NK-92 treated with Interleukin-12 subunit alpha and Interleukin-12 subunit beta, amount 100 ng/mL, for 24 hours (cell line): ENCODE results near the gene ZNF652.
"Not testable (repeated sequence)": the region's sequence is repeated elsewhere in the genome, so short reads cannot be mapped to it uniquely, and the experiment has no call there.

Experiments used
- DNase-seq: peaks from one replicate; lab custom pipeline; 2025; lab: John Stamatoyannopoulos, UW

Gene ZNF652

GRCh38 chr17:49261540-49261939, 100.5 kb downstream of the ZNF652 start:
- not testable (repeated sequence) for DNase-seq

- no peak for DNase-seq
Observed at GRCh38 chr17:49260817-49261291, 101.2 kb downstream of the ZNF652 start.

GRCh38 chr17:49260011-49260816, 101.8 kb downstream of the ZNF652 start:
- no peak for DNase-seq

- no peak for DNase-seq
Observed at GRCh38 chr17:49259663-49260010, 102.4 kb downstream of the ZNF652 start.

DNA sequence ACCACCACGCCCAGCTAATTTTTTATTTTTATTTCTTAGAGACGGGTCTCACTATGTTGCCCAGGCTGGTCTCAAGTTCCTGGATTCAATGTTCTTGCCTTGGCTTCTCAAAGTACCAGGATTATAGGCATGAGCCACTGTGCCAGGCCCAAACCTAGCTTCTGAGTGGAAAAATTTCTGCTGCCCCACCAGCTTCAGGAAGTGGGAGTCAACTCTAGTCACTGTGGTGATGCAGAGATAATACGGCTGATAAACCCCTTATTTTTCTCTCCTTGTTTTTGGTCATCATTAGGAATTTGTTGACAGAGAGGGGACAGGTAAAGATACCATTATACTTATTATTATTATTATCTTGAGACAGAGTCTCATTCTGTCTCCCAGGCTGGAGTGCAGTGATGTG, 103.7 kb downstream of the ZNF652 start:
- no peak for DNase-seq

GRCh38 chr17:49255125-49255524, 106.9 kb downstream of the ZNF652 start:
- DNase-seq = no peak

GRCh38 chr17:49254066-49254465, 108.0 kb downstream of the ZNF652 start:
- DNase-seq = no peak

GRCh38 chr17:49252148-49252695, 109.8 kb downstream of the ZNF652 start:
- DNase-seq = no peak

DNA sequence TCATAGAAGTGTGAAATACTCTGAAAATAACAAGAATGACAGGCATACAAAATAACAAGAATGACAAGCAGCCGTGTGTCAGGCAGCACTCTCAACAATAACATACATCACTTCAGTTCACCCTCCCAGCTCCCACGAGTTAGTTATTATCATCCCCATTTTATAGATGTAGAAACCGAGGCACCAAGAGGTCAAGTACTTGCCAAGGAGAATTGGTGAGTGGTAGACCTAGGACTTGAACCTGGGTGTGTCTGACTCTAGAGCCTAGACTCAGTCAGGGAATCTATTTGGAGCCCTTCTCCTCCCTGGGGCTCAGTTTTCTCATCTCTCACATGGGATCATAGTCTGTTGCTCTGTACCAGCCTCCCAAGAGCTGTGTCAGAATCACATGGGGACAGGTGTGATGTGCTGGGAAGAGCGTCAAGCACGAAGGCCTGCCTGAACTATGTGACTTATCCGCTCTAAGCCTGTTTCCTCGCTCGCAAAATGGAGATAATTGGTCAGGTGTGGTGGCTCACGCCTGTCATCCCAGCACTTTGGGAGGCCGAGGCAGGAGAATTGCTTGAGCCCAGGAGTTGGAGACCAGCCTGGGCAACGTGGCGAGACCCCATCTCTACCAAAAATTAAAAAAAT, 112.0 kb downstream of the ZNF652 start:
- no peak for DNase-seq

DNA sequence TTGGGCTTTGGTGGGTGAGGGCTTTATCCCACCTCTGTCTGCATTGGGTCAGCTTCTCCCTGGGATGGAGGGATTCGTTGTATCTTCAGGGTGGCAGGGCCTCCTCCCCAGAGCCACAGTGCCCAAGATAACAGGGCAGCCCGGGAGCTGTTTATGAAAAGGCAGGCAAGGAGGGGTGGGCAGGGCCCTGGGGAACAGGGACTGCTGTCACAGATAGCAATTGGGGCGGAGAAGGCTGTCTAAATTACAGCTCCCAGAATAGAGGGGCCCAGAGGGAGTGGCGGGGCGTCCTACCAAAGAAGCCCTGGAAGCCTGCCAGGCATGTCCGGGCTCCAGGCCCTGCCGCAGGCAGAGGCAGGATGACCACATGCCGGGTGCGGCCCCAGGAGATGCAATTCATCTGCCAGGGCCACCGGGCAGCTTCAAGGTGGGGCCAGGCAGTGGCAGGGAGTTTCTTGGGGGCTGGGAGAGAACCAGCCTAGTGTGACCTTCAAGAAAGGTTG, 112.7 kb downstream of the ZNF652 start:
- no peak for DNase-seq

GRCh38 chr17:49247944-49248343, 114.1 kb downstream of the ZNF652 start:
- DNase-seq = no peak

GRCh38 chr17:49244839-49245238, 117.2 kb downstream of the ZNF652 start:
- DNase-seq = no peak
